Measurements from ENCODE around the gene OR5AN1. TPM values are rescaled to one million over a fixed set of nuclear protein-coding genes. Genes with fewer than 3 reads are reported as not detected.
A peak's percentile ranks its signal among the peaks of the same experiment; 100 is the strongest.

Gene OR5AN1
- total and polyA plus RNA-seq, 4 donors, result 0.06 to 0.25 TPM; not detected in 2

DNA sequence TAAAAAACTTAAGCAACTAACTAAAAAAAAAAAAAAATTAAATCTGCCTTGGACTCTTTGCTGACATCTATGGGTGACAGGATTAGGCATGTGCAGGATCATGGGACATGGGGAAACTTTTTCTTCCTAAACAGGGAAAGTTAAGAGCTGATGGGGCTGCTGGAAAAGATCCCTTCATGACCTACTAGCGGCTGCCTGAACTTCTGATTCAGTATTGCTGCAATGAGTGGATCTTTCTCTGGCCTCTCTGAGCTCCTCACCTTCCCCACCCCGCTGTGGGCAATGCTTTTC, 42.5 kb downstream of the OR5AN1 start:
- H3K27me3 ChIP-seq (ENCODE audit: control insufficient read depth in 4 of 4, insufficient read depth in 4 of 4, low read length in 3 of 4), result no peaks in the 10 kb centered on the region
- WGBS, result 68% methylated on average over 2 of the region's 2 CpGs
- no peak for DNase-seq (ENCODE audit: low spot score)
- peak overlapping the region in 1 of 2 donors; percentile 80 for H3K27ac ChIP-seq (ENCODE audit: low read depth in 1 of 2, low read length in 2 of 2)
- no peaks in the 10 kb centered on the region for H3K9me3 ChIP-seq (ENCODE audit: control insufficient read depth in 4 of 4, low read length in 3 of 4)
- H3K36me3 ChIP-seq (ENCODE audit: control insufficient read depth in 4 of 4, insufficient read depth in 3 of 4, low read depth in 1 of 4, low read length in 3 of 4), result no peaks in the 10 kb centered on the region
- no peak overlapping the region for H3K4me3 ChIP-seq (ENCODE audit: low read depth in 1 of 3, low read length in 3 of 3)
- H3K4me1 ChIP-seq (ENCODE audit: control insufficient read depth in 4 of 4, insufficient read depth in 4 of 4, low read length in 3 of 4), result peaks cover 0 to 16% (median 14%) of the 10 kb centered on the region in 4 donors
- no peak overlapping the region for H3K9ac ChIP-seq (ENCODE audit: low read depth in 1 of 2, low read length in 2 of 2)
- TF ChIP-seq, protein P1, sequence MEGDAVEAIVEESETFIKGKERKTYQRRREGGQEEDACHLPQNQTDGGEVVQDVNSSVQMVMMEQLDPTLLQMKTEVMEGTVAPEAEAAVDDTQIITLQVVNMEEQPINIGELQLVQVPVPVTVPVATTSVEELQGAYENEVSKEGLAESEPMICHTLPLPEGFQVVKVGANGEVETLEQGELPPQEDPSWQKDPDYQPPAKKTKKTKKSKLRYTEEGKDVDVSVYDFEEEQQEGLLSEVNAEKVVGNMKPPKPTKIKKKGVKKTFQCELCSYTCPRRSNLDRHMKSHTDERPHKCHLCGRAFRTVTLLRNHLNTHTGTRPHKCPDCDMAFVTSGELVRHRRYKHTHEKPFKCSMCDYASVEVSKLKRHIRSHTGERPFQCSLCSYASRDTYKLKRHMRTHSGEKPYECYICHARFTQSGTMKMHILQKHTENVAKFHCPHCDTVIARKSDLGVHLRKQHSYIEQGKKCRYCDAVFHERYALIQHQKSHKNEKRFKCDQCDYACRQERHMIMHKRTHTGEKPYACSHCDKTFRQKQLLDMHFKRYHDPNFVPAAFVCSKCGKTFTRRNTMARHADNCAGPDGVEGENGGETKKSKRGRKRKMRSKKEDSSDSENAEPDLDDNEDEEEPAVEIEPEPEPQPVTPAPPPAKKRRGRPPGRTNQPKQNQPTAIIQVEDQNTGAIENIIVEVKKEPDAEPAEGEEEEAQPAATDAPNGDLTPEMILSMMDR (IDR thresholded peaks at IDR 0.05; ENCODE audit: low read depth, low read length, missing input control), result peak; percentile 24
- TF ChIP-seq RAD21 (IDR thresholded peaks at IDR 0.05), result peak in 1 of 2 donors; percentile 32
- TF ChIP-seq TAF1 (conservative IDR thresholded peaks at IDR 0.05), result no peak

DNA sequence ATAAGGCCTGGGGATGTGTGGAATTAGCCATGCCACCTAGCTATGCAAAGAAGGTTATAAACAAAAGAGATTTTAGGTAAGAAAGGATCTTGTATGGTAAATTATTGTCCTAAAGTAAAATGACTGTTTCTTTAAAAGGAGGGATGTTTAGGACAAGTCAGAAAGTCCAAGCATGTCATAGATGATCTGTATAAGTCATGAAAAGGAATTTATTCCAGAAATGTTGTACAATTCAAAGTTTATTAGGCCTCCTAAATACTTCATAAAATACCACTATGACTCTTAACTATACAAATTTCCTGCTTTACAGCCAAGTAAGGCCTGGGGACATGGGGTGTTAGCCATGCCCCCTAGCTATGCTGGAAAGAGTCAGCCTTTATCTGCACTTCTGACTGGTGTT, 44.9 kb downstream of the OR5AN1 start:
- Histone ChIP-seq H3K9ac (ENCODE audit: low read depth in 1 of 2, low read length in 2 of 2) (no peak overlapping the region), H3K27me3 (ENCODE audit: control insufficient read depth in 4 of 4, insufficient read depth in 4 of 4, low read length in 3 of 4) (no peaks in the 10 kb centered on the region), H3K36me3 (ENCODE audit: control insufficient read depth in 4 of 4, insufficient read depth in 3 of 4, low read depth in 1 of 4, low read length in 3 of 4) (no peaks in the 10 kb centered on the region), H3K27ac (ENCODE audit: low read depth in 1 of 2, low read length in 2 of 2) (no peak overlapping the region), H3K4me3 (ENCODE audit: low read depth in 1 of 3, low read length in 3 of 3) (no peak overlapping the region), H3K4me1 (ENCODE audit: control insufficient read depth in 4 of 4, insufficient read depth in 4 of 4, low read length in 3 of 4) (peaks cover 0 to 16% (median 14%) of the 10 kb centered on the region in 4 donors), H3K9me3 (ENCODE audit: control insufficient read depth in 4 of 4, low read length in 3 of 4) (no peaks in the 10 kb centered on the region)
- no peak for TF ChIP-seq SP1 (IDR thresholded peaks at IDR 0.05)
- TF ChIP-seq, protein P2, sequence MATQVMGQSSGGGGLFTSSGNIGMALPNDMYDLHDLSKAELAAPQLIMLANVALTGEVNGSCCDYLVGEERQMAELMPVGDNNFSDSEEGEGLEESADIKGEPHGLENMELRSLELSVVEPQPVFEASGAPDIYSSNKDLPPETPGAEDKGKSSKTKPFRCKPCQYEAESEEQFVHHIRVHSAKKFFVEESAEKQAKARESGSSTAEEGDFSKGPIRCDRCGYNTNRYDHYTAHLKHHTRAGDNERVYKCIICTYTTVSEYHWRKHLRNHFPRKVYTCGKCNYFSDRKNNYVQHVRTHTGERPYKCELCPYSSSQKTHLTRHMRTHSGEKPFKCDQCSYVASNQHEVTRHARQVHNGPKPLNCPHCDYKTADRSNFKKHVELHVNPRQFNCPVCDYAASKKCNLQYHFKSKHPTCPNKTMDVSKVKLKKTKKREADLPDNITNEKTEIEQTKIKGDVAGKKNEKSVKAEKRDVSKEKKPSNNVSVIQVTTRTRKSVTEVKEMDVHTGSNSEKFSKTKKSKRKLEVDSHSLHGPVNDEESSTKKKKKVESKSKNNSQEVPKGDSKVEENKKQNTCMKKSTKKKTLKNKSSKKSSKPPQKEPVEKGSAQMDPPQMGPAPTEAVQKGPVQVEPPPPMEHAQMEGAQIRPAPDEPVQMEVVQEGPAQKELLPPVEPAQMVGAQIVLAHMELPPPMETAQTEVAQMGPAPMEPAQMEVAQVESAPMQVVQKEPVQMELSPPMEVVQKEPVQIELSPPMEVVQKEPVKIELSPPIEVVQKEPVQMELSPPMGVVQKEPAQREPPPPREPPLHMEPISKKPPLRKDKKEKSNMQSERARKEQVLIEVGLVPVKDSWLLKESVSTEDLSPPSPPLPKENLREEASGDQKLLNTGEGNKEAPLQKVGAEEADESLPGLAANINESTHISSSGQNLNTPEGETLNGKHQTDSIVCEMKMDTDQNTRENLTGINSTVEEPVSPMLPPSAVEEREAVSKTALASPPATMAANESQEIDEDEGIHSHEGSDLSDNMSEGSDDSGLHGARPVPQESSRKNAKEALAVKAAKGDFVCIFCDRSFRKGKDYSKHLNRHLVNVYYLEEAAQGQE (IDR thresholded peaks at IDR 0.05), result no peak
- TF ChIP-seq, protein P3, sequence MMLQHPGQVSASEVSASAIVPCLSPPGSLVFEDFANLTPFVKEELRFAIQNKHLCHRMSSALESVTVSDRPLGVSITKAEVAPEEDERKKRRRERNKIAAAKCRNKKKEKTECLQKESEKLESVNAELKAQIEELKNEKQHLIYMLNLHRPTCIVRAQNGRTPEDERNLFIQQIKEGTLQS (IDR thresholded peaks at IDR 0.05), result no peak
- no peak for TF ChIP-seq FOXA2 (IDR thresholded peaks at IDR 0.05)
- no peak for TF ChIP-seq TAF1 (conservative IDR thresholded peaks at IDR 0.05)
- TF ChIP-seq YY1 (IDR thresholded peaks at IDR 0.05), result no peak
- TF ChIP-seq, protein P4, sequence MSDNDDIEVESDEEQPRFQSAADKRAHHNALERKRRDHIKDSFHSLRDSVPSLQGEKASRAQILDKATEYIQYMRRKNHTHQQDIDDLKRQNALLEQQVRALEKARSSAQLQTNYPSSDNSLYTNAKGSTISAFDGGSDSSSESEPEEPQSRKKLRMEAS (IDR thresholded peaks at IDR 0.05), result no peak
- TF ChIP-seq GABPA (IDR thresholded peaks at IDR 0.05 in 1 of 2, conservative IDR thresholded peaks at IDR 0.05 in 1 of 2), result no peak
- no peak for TF ChIP-seq JUND (IDR thresholded peaks at IDR 0.05)
- no peak for TF ChIP-seq RAD21 (IDR thresholded peaks at IDR 0.05)
- TF ChIP-seq HNF4A (conservative IDR thresholded peaks at IDR 0.05), result no peak
- TF ChIP-seq, protein P1 (IDR thresholded peaks at IDR 0.05; ENCODE audit: low read depth, low read length, missing input control), result no peak
- TF ChIP-seq, protein P5, sequence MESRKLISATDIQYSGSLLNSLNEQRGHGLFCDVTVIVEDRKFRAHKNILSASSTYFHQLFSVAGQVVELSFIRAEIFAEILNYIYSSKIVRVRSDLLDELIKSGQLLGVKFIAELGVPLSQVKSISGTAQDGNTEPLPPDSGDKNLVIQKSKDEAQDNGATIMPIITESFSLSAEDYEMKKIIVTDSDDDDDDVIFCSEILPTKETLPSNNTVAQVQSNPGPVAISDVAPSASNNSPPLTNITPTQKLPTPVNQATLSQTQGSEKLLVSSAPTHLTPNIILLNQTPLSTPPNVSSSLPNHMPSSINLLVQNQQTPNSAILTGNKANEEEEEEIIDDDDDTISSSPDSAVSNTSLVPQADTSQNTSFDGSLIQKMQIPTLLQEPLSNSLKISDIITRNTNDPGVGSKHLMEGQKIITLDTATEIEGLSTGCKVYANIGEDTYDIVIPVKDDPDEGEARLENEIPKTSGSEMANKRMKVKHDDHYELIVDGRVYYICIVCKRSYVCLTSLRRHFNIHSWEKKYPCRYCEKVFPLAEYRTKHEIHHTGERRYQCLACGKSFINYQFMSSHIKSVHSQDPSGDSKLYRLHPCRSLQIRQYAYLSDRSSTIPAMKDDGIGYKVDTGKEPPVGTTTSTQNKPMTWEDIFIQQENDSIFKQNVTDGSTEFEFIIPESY (IDR thresholded peaks at IDR 0.05), result no peak
- no peak for TF ChIP-seq EGR1 (IDR thresholded peaks at IDR 0.05; ENCODE audit: low read depth in 2 of 2)
- TF ChIP-seq FOXA1 (IDR thresholded peaks at IDR 0.05), result no peak
- no peak for TF ChIP-seq HNF4G (IDR thresholded peaks at IDR 0.05)
- TF ChIP-seq NR2F2 (IDR thresholded peaks at IDR 0.05), result no peak
- TF ChIP-seq RXRA (IDR thresholded peaks at IDR 0.05), result no peak
- DNase-seq (ENCODE audit: low spot score), result no peak
